Liver (tissue), 9 donors: ENCODE results near the gene TRA2A. TPM values are rescaled to one million over a fixed set of nuclear protein-coding genes. Genes with fewer than 3 reads are reported as not detected.

Experiments
- DNase-seq: peaks from one replicate; pipeline ENCODE4 v3.0.0-alpha.2; 2017; ENCODE audit warnings: low spot score
- H3K27ac ChIP-seq, 2 donors: one replicate each; pipeline ENCODE4 v1.7.0; 2013; ENCODE audit warnings: inconsistent platforms in 2 of 2, low read length in 2 of 2, control low read depth in 1 of 2, low read depth in 1 of 2, mild to moderate bottlenecking in 1 of 2
- H3K27me3 ChIP-seq, 4 donors: one replicate each; pipeline versions ENCODE4 v1.6.1 to v1.7.0; 2013; ENCODE audit warnings: low read length in 3 of 4, inconsistent platforms in 1 of 4, mild to moderate bottlenecking in 1 of 4, moderate library complexity in 1 of 4; ENCODE audit not compliant: control insufficient read depth in 4 of 4, insufficient read depth in 4 of 4
- H3K36me3 ChIP-seq, 4 donors: one replicate each; pipeline versions ENCODE4 v1.6.1 to v1.7.0; 2013; ENCODE audit warnings: low read length in 3 of 4, mild to moderate bottlenecking in 3 of 4, low read depth in 1 of 4, moderate library complexity in 1 of 4; ENCODE audit not compliant: control insufficient read depth in 4 of 4, insufficient read depth in 3 of 4
- H3K4me1 ChIP-seq, 4 donors: one replicate each; pipeline versions ENCODE4 v1.6.1 to v1.7.0; 2013; ENCODE audit warnings: low read length in 3 of 4, mild to moderate bottlenecking in 3 of 4, moderate library complexity in 1 of 4; ENCODE audit not compliant: control insufficient read depth in 4 of 4, insufficient read depth in 4 of 4
- H3K4me3 ChIP-seq, 3 donors: one replicate each; pipeline versions ENCODE4 v1.6.1 to v1.7.0; 2013; ENCODE audit warnings: low read length in 3 of 3, control low read depth in 1 of 3, low read depth in 1 of 3, mild to moderate bottlenecking in 1 of 3
- H3K9ac ChIP-seq, 2 donors: one replicate each; pipeline ENCODE4 v1.7.0; 2013; ENCODE audit warnings: low read length in 2 of 2, mild to moderate bottlenecking in 2 of 2, moderate library complexity in 2 of 2, control low read depth in 1 of 2, low read depth in 1 of 2
- H3K9me3 ChIP-seq, 4 donors: one replicate each; pipeline versions ENCODE4 v1.6.1 to v1.7.0; 2013; ENCODE audit warnings: low read length in 3 of 4; ENCODE audit not compliant: control insufficient read depth in 4 of 4
- ATF3 ChIP-seq: IDR thresholded peaks from 2 replicates; pipeline ENCODE4 v1.6.1; 2016; ENCODE audit warnings: antibody characterized with exemption
- CTCF ChIP-seq: fragments of 150-350 bp; IDR thresholded peaks from 2 replicates; pipeline ENCODE4 v1.5.1; 2017; ENCODE audit warnings: improper control_type of control experiment, low read depth, low read length; ENCODE audit not compliant: missing input control
- EGR1 ChIP-seq, 2 donors: IDR thresholded peaks; 2 replicates each; pipeline ENCODE4 v1.6.1; 2016 to 2018; ENCODE audit warnings: antibody characterized with exemption in 2 of 2, low read depth in 2 of 2
- FOXA1 ChIP-seq: IDR thresholded peaks from 2 replicates; pipeline ENCODE4 v1.6.1; 2016; ENCODE audit warnings: antibody characterized with exemption
- FOXA2 ChIP-seq: IDR thresholded peaks from 2 replicates; pipeline ENCODE4 v1.6.1; 2016; ENCODE audit warnings: antibody characterized with exemption
- GABPA ChIP-seq, 2 donors: IDR thresholded peaks in 1 of 2; conservative IDR thresholded peaks in 1 of 2; 2 replicates each; pipeline ENCODE4 v1.6.1; 2016; ENCODE audit warnings: antibody characterized with exemption in 2 of 2, mild to moderate bottlenecking in 1 of 2, moderate library complexity in 1 of 2
- HNF4A ChIP-seq, 2 donors: conservative IDR thresholded peaks; 2 replicates each; pipeline ENCODE4 v1.6.1; 2016; ENCODE audit warnings: antibody characterized with exemption in 2 of 2, mild to moderate bottlenecking in 2 of 2
- HNF4G ChIP-seq: IDR thresholded peaks from 2 replicates; pipeline ENCODE4 v1.6.1; 2016; ENCODE audit warnings: antibody characterized with exemption
- JUND ChIP-seq, 2 donors: IDR thresholded peaks; 2 replicates each; pipeline ENCODE4 v1.6.1; 2016; ENCODE audit warnings: antibody characterized with exemption in 2 of 2
- MAX ChIP-seq: IDR thresholded peaks from 2 replicates; pipeline ENCODE4 v1.6.1; 2016; ENCODE audit warnings: antibody characterized with exemption
- NR2F2 ChIP-seq: IDR thresholded peaks from 2 replicates; pipeline ENCODE4 v1.6.1; 2016; ENCODE audit warnings: antibody characterized with exemption
- RAD21 ChIP-seq, 2 donors: IDR thresholded peaks; 2 replicates each; pipeline ENCODE4 v1.6.1; 2016; ENCODE audit warnings: antibody characterized with exemption in 2 of 2, mild to moderate bottlenecking in 2 of 2
- REST ChIP-seq: IDR thresholded peaks from 2 replicates; pipeline ENCODE4 v1.6.1; 2016; ENCODE audit warnings: antibody characterized with exemption, mild to moderate bottlenecking
- SP1 ChIP-seq: IDR thresholded peaks from 2 replicates; pipeline ENCODE4 v1.6.1; 2018; ENCODE audit warnings: antibody characterized with exemption, mild to moderate bottlenecking
- TAF1 ChIP-seq: conservative IDR thresholded peaks from 2 replicates; pipeline ENCODE4 v1.6.1; 2016; ENCODE audit warnings: antibody characterized with exemption, mild to moderate bottlenecking
- YY1 ChIP-seq: IDR thresholded peaks from 2 replicates; pipeline ENCODE4 v1.6.1; 2016; ENCODE audit warnings: antibody characterized with exemption, mild to moderate bottlenecking
- ZBTB33 ChIP-seq: IDR thresholded peaks from 2 replicates; pipeline ENCODE4 v1.6.1; 2016; ENCODE audit warnings: antibody characterized with exemption
- WGBS: extraction: QIAGEN DNeasy Blood & Tissue Kit; methylation state at CpG from one replicate; pipeline ENCODE4 v1.1.7; 2013; 5-methylcytosine and 5-hydroxymethylcytosine counted together
- polyA plus RNA-seq, 2 donors: library from polyadenylated mRNA; stranded (reverse) in 1 of 2; unstranded in 1 of 2; fragments of 200-250 nt in 1 of 2; fragments of >200 nt in 1 of 2; fragmentation: Nextera tagmentation in 1 of 2; extraction: Ambion mirVana in 1 of 2; gene quantifications; one replicate each; pipeline versions ENCODE4 v1.2.1 to v1.2.3, GENCODE V29; 2013 to 2015
- total RNA-seq, 2 donors: library from RNA; depleted of rRNA; stranded (reverse); fragments of >200 nt; gene quantifications; one replicate each; pipeline ENCODE4 v1.2.3, GENCODE V29; 2014
- donor health status: healthy.
- donor health status: healthy.
- donor health status: healthy.
- donor health status: healthy.
- donor health status: healthy.

The TRA2A gene
- total and polyA plus RNA-seq, 4 donors: 13.7 to 25.9 (median 21.7) TPM

GRCh38 chr7:23486002-23486773 is 45.6 kb downstream of the TRA2A start:
- Histone ChIP-seq H3K27ac (no peak overlapping the region), H3K27me3 (no peaks in the 10 kb centered on the region), H3K36me3 (no peaks in the 10 kb centered on the region), H3K9me3 (no peaks in the 10 kb centered on the region), H3K4me1 (peaks cover 0 to 1% (median 0%) of the 10 kb centered on the region in 4 donors), H3K9ac (no peak overlapping the region), H3K4me3 (no peak overlapping the region)
- DNase-seq: no peak
- TF ChIP-seq ATF3 (no peak), ZBTB33 (no peak), TAF1 (no peak), FOXA2 (no peak), MAX (no peak), NR2F2 (no peak), HNF4G (no peak), RAD21 (IDR thresholded peaks at IDR 0.05) (no peak), SP1 (no peak), JUND (IDR thresholded peaks at IDR 0.05) (no peak), EGR1 (IDR thresholded peaks at IDR 0.05; ENCODE audit: low read depth in 2 of 2) (no peak), FOXA1 (no peak), GABPA (IDR thresholded peaks at IDR 0.05 in 1 of 2, conservative IDR thresholded peaks at IDR 0.05 in 1 of 2) (no peak), YY1 (no peak)
- WGBS: 82% methylated on average over 13 of the region's 13 CpGs

GRCh38 chr7:23482686-23483085 is 49.1 kb downstream of the TRA2A start:
- Histone ChIP-seq H3K4me3 (no peak overlapping the region), H3K27ac (no peak overlapping the region), H3K9me3 (no peaks in the 10 kb centered on the region), H3K4me1 (no peaks in the 10 kb centered on the region), H3K27me3 (peaks cover 0 to 14% (median 6%) of the 10 kb centered on the region in 4 donors), H3K36me3 (no peaks in the 10 kb centered on the region), H3K9ac (no peak overlapping the region)
- TF ChIP-seq REST (no peak), GABPA (IDR thresholded peaks at IDR 0.05 in 1 of 2, conservative IDR thresholded peaks at IDR 0.05 in 1 of 2) (no peak), EGR1 (IDR thresholded peaks at IDR 0.05; ENCODE audit: low read depth in 2 of 2) (no peak), HNF4A (conservative IDR thresholded peaks at IDR 0.05) (no peak), CTCF (no peak), FOXA1 (no peak), YY1 (no peak), SP1 (no peak)
- WGBS: 94% methylated on average over 4 of the region's 4 CpGs
- no peak for DNase-seq
